GM12874 (cell line): ENCODE data around the gene PSRC1.

Experiments used
- CTCF ChIP-seq: IDR thresholded peaks from 2 replicates; pipeline ENCODE4 v1.5.1; 2011; ENCODE audit warnings: low read depth, mild to moderate bottlenecking, control low read depth, low read length, moderate library complexity; ENCODE audit not compliant: insufficient read depth

Gene PSRC1

GRCh38 chr1:109241841-109242345, 41.1 kb downstream of the PSRC1 start:
- no peak for TF ChIP-seq CTCF

GRCh38 chr1:109241344-109241743, 41.6 kb downstream of the PSRC1 start:
- TF ChIP-seq CTCF, result no peak

- TF ChIP-seq CTCF, result no peak
Observed at GRCh38 chr1:109240158-109241152, 42.5 kb downstream of the PSRC1 start.

- TF ChIP-seq CTCF, result peak; percentile 66
Observed at GRCh38 chr1:109239409-109240068, 43.4 kb downstream of the PSRC1 start.

GRCh38 chr1:109239047-109239408, 43.9 kb downstream of the PSRC1 start:
- TF ChIP-seq CTCF, result no peak

- TF ChIP-seq CTCF, result no peak
Observed at GRCh38 chr1:109238382-109238781, 44.6 kb downstream of the PSRC1 start.

GRCh38 chr1:109237512-109237911, 45.4 kb downstream of the PSRC1 start:
- no peak for TF ChIP-seq CTCF
